ENCODE data around the gene SCYGR5.

- TF ChIP-seq RFX5 (IDR thresholded peaks at IDR 0.05; ENCODE audit: borderline replicate concordance, low read depth, low read length) (no peak), EP300 (IDR thresholded peaks at IDR 0.05; ENCODE audit: borderline replicate concordance in 1 of 2, low read depth in 2 of 2, low read length in 2 of 2) (no peak), POLR2A (IDR thresholded peaks at IDR 0.05; ENCODE audit: control extremely low read depth in 1 of 2, low read depth in 2 of 2, low read length in 2 of 2) (no peak), CTCF (IDR thresholded peaks at IDR 0.05; ENCODE audit: control extremely low read depth in 1 of 3, insufficient read depth in 1 of 3, low read depth in 1 of 3, low read length in 3 of 3) (no peak), CEBPB (IDR thresholded peaks at IDR 0.05; ENCODE audit: low read depth, low read length) (no peak), JUND (IDR thresholded peaks at IDR 0.05; ENCODE audit: low read length) (no peak), BRCA1 (IDR thresholded peaks at IDR 0.05; ENCODE audit: low read depth, low read length) (no peak), MAX (IDR thresholded peaks at IDR 0.05) (no peak)
These were observed 12.2 kb upstream of the SCYGR5 start for GRCh38 chr2:227654426-227654825.
